GM12873 (cell line): ENCODE measurements around the gene SYNGAP1.

Source experiments
- CTCF ChIP-seq: IDR thresholded peaks from 2 replicates; pipeline ENCODE4 v1.5.1; 2012; ENCODE audit warnings: low read depth, mild to moderate bottlenecking, moderate library complexity, low read length, control low read depth; ENCODE audit not compliant: insufficient read depth; ENCODE audit errors: missing control alignments

SYNGAP1 gene

DNA sequence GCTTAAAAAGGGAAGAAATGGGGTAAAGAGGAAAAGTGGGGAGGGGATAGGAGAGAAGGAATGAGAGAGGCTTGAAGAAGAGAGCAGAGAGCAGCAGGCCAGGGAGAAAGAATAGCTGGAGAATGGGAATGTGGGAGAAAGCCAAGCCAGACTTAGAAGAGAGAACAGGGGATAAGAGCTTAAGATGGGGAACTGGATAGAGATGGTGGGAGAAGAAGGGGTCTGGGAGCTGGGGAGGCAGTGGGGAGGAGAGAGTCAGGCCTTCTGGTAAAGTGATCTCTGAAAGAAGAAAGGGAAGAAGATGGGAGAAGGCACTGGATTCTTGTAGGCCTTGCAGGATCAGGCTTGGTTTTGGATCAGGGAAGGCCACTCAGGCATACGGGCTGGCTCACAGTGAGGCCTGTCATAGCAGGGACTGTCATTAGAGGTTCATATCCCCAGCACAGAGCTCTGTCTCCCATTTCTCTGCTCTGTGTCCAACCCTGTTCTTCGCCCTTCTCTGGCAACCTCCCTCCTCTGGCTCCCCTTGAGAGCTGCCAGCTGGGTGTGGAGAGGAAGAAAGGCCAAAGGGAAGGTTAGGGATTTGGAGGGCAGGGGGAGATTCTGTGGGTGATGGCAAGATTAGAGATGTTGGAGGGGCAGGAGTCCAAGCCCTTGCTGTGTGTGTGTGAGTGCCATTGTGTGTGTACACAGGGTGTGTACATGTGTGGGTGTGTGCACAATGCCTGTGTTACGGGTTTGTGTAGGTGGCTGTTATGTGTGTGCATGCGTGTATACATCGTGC is 9.3 kb downstream of the SYNGAP1 start:
- peak; percentile 2 for TF ChIP-seq CTCF

- TF ChIP-seq CTCF, result no peak
These were observed 9.8 kb downstream of the SYNGAP1 start for GRCh38 chr6:33429750-33430052.

DNA sequence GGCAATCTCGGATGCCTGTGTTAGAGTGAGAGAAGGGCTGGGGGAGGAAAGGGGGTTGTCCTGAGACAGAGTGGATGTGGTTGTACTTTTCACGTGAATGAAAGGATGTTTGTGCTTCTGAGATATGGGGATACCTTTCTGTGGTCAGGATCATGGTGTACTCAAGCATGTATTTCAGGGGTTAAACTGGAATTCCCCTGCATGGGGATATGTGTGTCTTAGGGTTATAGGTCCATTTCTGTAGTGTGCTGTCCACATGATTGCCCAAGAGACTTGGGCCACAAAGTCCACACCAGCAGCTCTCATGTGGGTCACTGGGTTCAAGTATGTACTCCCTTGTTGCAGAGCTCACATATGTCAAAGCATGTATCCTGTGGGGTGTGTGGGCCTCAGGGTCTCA is 10.5 kb downstream of the SYNGAP1 start:
- no peak for TF ChIP-seq CTCF

- TF ChIP-seq CTCF, result peak; percentile 4
These were observed 11.4 kb downstream of the SYNGAP1 start for GRCh38 chr6:33430991-33431879.

DNA sequence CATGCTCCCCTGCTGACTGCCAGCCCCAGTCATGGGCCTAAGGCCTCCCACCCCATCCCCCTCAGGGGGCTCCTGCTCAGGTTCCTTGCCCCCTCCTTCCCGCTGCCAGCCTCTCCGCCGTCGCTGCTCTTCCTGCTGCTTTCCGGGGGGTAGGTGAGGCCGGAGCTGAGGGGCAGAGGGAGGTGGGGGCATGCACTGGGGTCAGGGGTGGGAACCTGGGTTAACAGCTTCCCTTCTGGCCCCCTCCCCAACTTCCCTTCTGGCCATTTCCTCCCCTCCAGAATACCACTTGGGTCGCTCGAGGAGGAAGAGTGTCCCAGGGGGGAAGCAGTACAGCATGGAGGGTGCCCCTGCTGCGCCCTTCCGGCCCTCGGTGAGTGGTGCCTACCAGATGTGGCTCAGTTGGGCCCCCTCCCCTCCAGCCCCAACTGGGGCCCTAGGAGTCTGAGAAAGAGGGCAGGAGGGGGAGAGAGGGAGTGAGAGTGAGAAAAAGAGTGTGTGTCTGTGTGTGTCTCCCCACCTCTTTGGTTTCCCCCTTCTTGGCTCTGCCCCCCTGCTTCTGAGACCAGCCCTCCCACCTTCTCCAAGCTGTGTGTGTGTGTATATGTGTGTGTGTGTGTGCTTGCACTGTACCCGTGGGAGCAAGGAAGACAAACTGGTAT is 12.1 kb downstream of the SYNGAP1 start:
- no peak for TF ChIP-seq CTCF

- TF ChIP-seq CTCF, result no peak
These were observed 12.7 kb downstream of the SYNGAP1 start for GRCh38 chr6:33432546-33432945.

GRCh38 chr6:33433001-33433543 is 13.2 kb downstream of the SYNGAP1 start:
- no peak for TF ChIP-seq CTCF
